Activated CD8-positive, alpha-beta memory T cell treated with anti-CD3 and anti-CD28 coated beads for 36 hours (primary cell): Measurements from ENCODE around the gene NR2F6. TPM values are rescaled to one million over a fixed set of nuclear protein-coding genes. Genes with fewer than 3 reads are reported as not detected.

ENCODE experiments used
- CTCF ChIA-PET: fragments of 350-600 bp; sonication (Branson Sonifier 250); formaldehyde crosslinking; loops from one replicate; lab custom pipeline; 2021; ENCODE audit warnings: antibody characterized with exemption; lab: Charles Lee
- POLR2A ChIA-PET: fragments of 350-600 bp; sonication (Branson Sonifier 250); formaldehyde crosslinking; loops from one replicate; lab custom pipeline; 2021; ENCODE audit warnings: antibody characterized with exemption; lab: Charles Lee
- total RNA-seq, 2 experiments: library from RNA; stranded (reverse); gene quantifications; one replicate each; pipeline ENCODE4 v1.2.3, GENCODE V29; 2021

NR2F6 gene
- total RNA-seq, 2 experiments from 2014 or later = 9.7 to 10.3 TPM

GRCh38 chr19:17227798-17228367 is 17.8 kb downstream of the NR2F6 start:
- ChIA-PET POLR2A (interaction anchor here (2.4 kb wide), 1 partner anchor 8 kb away, joined by 19 read pairs; no protein-coding TSS in a partner anchor), CTCF (no interaction called here)

- POLR2A ChIA-PET = interaction anchor here (0.6 to 2.4 kb wide), 8 partner anchors 8 to 862 kb away, joined by 3 to 19 read pairs (median 4); partner anchors contain the start of gene USE1
- CTCF ChIA-PET = interaction anchor here (1.7 to 2.7 kb wide), 2 partner anchors 9 to 11 kb away, joined by 9 to 13 read pairs; partner anchors contain the start of gene USE1
Measured at GRCh38 chr19:17226002-17226933, 19.5 kb downstream of the NR2F6 start, which contains the start of gene OCEL1. OCEL1 (plus strand) TSS chr19:17226226; CDS start chr19:17226248, 22 bp downstream.

GRCh38 chr19:17225053-17225452 is 20.7 kb downstream of the NR2F6 start:
- POLR2A ChIA-PET = interaction anchor here (1.5 to 1.7 kb wide), 2 partner anchors 7 to 100 kb away, joined by 4 to 5 read pairs; no protein-coding TSS in a partner anchor
- CTCF ChIA-PET = interaction anchor here (0.7 to 2.7 kb wide), 3 partner anchors 10 to 48 kb away, joined by 3 to 13 read pairs (median 9); partner anchors contain the start of gene USE1

DNA sequence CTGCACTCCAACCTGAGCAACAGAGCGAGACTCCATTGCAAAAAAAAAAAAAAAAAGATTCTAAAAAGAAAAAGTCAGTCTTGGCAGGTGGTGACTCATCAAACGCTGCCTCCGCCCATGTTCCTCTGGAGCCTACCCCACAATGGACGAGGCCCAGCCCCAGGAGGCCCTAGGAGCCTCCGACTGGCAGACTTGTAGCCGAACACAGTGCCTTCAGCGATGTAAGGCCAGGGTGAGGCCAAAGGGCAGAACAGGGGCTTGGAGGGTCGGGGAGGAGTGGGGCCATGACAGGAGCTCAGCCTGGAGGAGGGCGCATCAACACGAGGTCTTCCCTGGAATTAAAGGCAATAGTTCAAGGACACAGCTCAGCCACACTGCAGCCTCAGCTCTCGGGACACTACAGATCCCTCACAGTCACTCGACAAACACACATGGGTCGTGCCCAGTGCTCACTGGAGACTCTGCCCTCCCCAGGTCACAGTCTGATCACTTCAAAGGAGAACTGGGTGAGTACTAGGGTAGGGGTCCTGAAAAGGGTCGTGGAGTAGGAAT is 25.4 kb downstream of the NR2F6 start:
- ChIA-PET POLR2A (interaction anchor here (1.0 kb wide), 1 partner anchor 15 kb away, joined by 3 read pairs; no protein-coding TSS in a partner anchor), CTCF (interaction anchor here (0.6 kb wide), 1 partner anchor 14 kb away, joined by 3 read pairs; no protein-coding TSS in a partner anchor)

- ChIA-PET CTCF (no interaction called here), POLR2A (no interaction called here)
Measured at GRCh38 chr19:17219286-17219685, 26.4 kb downstream of the NR2F6 start.

- ChIA-PET CTCF (interaction anchor here (0.6 to 2.4 kb wide), 8 partner anchors 8 to 1878 kb away, joined by 3 to 9 read pairs (median 3); partner anchors contain the start of gene OCEL1), POLR2A (interaction anchor here (1.2 to 2.3 kb wide), 4 partner anchors 19 to 203 kb away, joined by 3 to 13 read pairs (median 4); no protein-coding TSS in a partner anchor)
Measured at GRCh38 chr19:17216058-17216670, 29.6 kb downstream of the NR2F6 start.

DNA sequence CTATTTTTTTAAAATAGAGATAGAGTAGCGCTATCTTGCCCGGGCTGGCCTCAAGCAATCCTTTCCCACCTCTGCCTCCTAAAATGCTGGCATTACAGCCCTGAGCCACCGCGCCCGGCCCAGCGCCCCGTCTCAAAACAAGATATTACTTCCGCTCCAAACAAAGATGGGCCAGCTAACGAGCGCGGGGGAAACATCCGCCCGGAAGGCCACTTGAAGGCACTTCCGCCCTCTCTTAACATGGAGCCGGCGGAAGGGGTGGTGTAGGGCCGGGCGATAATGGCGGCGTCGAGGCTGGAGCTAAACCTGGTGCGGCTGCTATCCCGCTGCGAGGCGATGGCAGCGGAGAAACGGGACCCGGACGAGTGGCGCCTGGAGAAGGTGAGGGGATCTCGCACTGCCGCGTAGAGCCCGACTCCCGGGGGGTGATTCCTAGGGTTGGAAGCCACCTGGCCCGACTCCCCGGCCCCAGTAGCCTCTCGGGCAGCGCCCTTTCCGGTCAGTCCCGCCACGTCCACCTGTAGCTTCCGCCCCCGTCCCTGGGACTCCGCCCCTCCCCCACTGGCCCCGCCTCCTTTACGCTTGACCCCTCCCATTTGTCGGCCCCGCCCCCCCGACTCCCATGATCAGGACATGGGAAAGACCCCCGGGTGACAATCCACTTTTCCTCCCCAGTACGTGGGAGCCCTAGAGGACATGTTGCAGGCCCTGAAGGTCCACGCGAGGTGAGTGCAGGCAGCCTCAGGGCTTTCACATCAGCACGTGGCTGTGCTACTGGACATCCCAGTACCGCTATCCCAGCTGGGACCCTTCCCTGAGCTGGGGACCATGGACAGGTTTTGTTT is 30.4 kb downstream of the NR2F6 start, which contains the start of gene USE1:
Gene USE1, plus strand, starts transcription at position 231 of the 845 bp plus-strand sequence. Its CDS starts 49 bp downstream, at position 280.
- ChIA-PET CTCF (interaction anchor here (0.6 to 2.4 kb wide), 10 partner anchors 8 to 1878 kb away, joined by 3 to 9 read pairs (median 3); partner anchors contain the start of gene OCEL1), POLR2A (interaction anchor here (1.1 to 2.3 kb wide), 7 partner anchors 11 to 204 kb away, joined by 3 to 13 read pairs (median 5); partner anchors contain the start of gene OCEL1)

- ChIA-PET POLR2A (interaction anchor here (1.1 to 2.3 kb wide), 7 partner anchors 12 to 205 kb away, joined by 3 to 13 read pairs (median 5); partner anchors contain the start of gene OCEL1), CTCF (interaction anchor here (1.1 to 2.4 kb wide), 6 partner anchors 9 to 147 kb away, joined by 3 to 9 read pairs (median 3); partner anchors contain the start of gene OCEL1)
Measured at GRCh38 chr19:17214508-17215126, 31.1 kb downstream of the NR2F6 start.

GRCh38 chr19:17213334-17213733 is 32.4 kb downstream of the NR2F6 start:
- CTCF ChIA-PET = interaction anchor here (0.7 to 1.2 kb wide), 2 partner anchors 69 to 717 kb away, joined by 3 read pairs; partner anchors contain the start of genes C19orf44 and CALR3

GRCh38 chr19:17211547-17212446 is 33.9 kb downstream of the NR2F6 start:
- ChIA-PET CTCF (no interaction called here), POLR2A (no interaction called here)

More at GRCh38 chr19:17213334-17213733, 32.4 kb downstream of the NR2F6 start:
- POLR2A ChIA-PET = no interaction called here

DNA sequence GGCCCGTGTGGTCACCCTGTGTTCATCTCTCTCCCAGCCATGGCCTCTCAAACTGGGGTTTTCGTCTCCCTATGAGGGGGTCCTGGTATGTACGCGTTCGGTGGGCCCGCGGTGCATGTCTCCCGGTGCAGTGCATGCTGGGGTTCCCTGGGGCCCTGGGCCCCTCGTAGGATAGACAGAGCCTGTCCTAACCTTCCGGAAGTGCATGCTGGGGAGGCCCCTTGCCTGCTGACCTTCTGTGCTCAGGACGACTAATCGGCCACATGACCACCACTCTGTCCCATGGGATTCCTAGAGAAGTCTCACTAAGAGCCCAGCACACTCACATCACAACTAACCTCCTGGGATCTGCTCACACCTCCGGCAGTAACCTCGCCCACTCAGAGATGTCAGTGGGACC is 35.4 kb downstream of the NR2F6 start:
- POLR2A ChIA-PET = no interaction called here
- CTCF ChIA-PET = interaction anchor here (0.7 kb wide), 1 partner anchor 38 kb away, joined by 3 read pairs; no protein-coding TSS in a partner anchor

- POLR2A ChIA-PET = no interaction called here
Measured at GRCh38 chr19:17209126-17210036, 36.3 kb downstream of the NR2F6 start.

GRCh38 chr19:17206736-17207581 is 38.8 kb downstream of the NR2F6 start:
- ChIA-PET CTCF (interaction anchor here (1.8 kb wide), 1 partner anchor 58 kb away, joined by 7 read pairs; the partner anchor contains the start of gene USHBP1), POLR2A (no interaction called here)

More at GRCh38 chr19:17209126-17210036, 36.3 kb downstream of the NR2F6 start:
- CTCF ChIA-PET = interaction anchor here (0.6 to 1.3 kb wide), 2 partner anchors 74 to 235 kb away, joined by 4 to 7 read pairs; no protein-coding TSS in a partner anchor
